ENCODE data around the gene FUT1. TPM values are rescaled to one million over a fixed set of nuclear protein-coding genes. Genes with fewer than 3 reads are reported as not detected.

FUT1 gene
- total RNA-seq, 2 donors from 2014 or later: 0.27 to 0.99 TPM

GRCh38 chr19:48784527-48784926 is 32.1 kb upstream of the FUT1 start:
- Histone ChIP-seq H3K27ac (no peak overlapping the region), H3K4me1 (ENCODE audit: control insufficient read depth in 1 of 2, low read depth in 2 of 2) (no peaks in the 10 kb centered on the region), H3K36me3 (no peaks in the 10 kb centered on the region), H3K4me3 (no peak overlapping the region), H3K9me3 (no peaks in the 10 kb centered on the region), H3K27me3 (replicated peaks; ENCODE audit: insufficient read depth) (no peaks in the 10 kb centered on the region)
- ATAC-seq (ENCODE audit: insufficient number of reproducible peaks, low FRiP score, low read depth) (no peak), DNase-seq (ENCODE audit: low spot score) (no peak)
- TF ChIP-seq CTCF (IDR thresholded peaks at IDR 0.05): no peak

- Histone ChIP-seq H3K4me1 (ENCODE audit: control insufficient read depth in 1 of 2, low read depth in 2 of 2) (no peaks in the 10 kb centered on the region), H3K27me3 (replicated peaks; ENCODE audit: insufficient read depth) (no peaks in the 10 kb centered on the region), H3K36me3 (no peaks in the 10 kb centered on the region), H3K27ac (peak overlapping the region in 1 of 2 donors; percentile 1), H3K9me3 (no peaks in the 10 kb centered on the region), H3K4me3 (no peak overlapping the region)
- ATAC-seq (ENCODE audit: insufficient number of reproducible peaks, low FRiP score, low read depth): no peak
- TF ChIP-seq CTCF (IDR thresholded peaks at IDR 0.05): no peak
- DNase-seq (ENCODE audit: low spot score): no peak
These were observed 28.4 kb upstream of the FUT1 start for GRCh38 chr19:48780631-48781391.

GRCh38 chr19:48779636-48780035 is 27.2 kb upstream of the FUT1 start:
- TF ChIP-seq CTCF (IDR thresholded peaks at IDR 0.05): no peak
- ATAC-seq (ENCODE audit: insufficient number of reproducible peaks, low FRiP score, low read depth) (no peak), DNase-seq (ENCODE audit: low spot score) (no peak)
- Histone ChIP-seq H3K4me3 (no peak overlapping the region), H3K9me3 (no peaks in the 10 kb centered on the region), H3K4me1 (ENCODE audit: control insufficient read depth in 1 of 2, low read depth in 2 of 2) (no peaks in the 10 kb centered on the region), H3K36me3 (no peaks in the 10 kb centered on the region), H3K27me3 (replicated peaks; ENCODE audit: insufficient read depth) (no peaks in the 10 kb centered on the region), H3K27ac (no peak overlapping the region)

- TF ChIP-seq CTCF (IDR thresholded peaks at IDR 0.05): no peak
- no peak for ATAC-seq (ENCODE audit: insufficient number of reproducible peaks, low FRiP score, low read depth)
- no peaks in the 10 kb centered on the region for H3K4me1 ChIP-seq (ENCODE audit: control insufficient read depth in 1 of 2, low read depth in 2 of 2)
- H3K27ac ChIP-seq: no peak overlapping the region
- no peaks in the 10 kb centered on the region for H3K36me3 ChIP-seq
- no peak overlapping the region for H3K4me3 ChIP-seq
- no peaks in the 10 kb centered on the region for H3K27me3 ChIP-seq (replicated peaks; ENCODE audit: insufficient read depth)
- no peak for DNase-seq (ENCODE audit: low spot score)
- H3K9me3 ChIP-seq: no peaks in the 10 kb centered on the region
These were observed 25.3 kb upstream of the FUT1 start for GRCh38 chr19:48777720-48778119.

GRCh38 chr19:48777139-48777538 is 24.7 kb upstream of the FUT1 start:
- H3K4me3 ChIP-seq: no peak overlapping the region
- no peaks in the 10 kb centered on the region for H3K9me3 ChIP-seq
- ATAC-seq (ENCODE audit: insufficient number of reproducible peaks, low FRiP score, low read depth) (no peak), DNase-seq (ENCODE audit: low spot score) (no peak)
- H3K27ac ChIP-seq: no peak overlapping the region
- TF ChIP-seq CTCF (IDR thresholded peaks at IDR 0.05): no peak
- H3K4me1 ChIP-seq (ENCODE audit: control insufficient read depth in 1 of 2, low read depth in 2 of 2): no peaks in the 10 kb centered on the region
- no peaks in the 10 kb centered on the region for H3K36me3 ChIP-seq
- no peaks in the 10 kb centered on the region for H3K27me3 ChIP-seq (replicated peaks; ENCODE audit: insufficient read depth)

Data from thoracic aorta (tissue), 2 donors.